HG02588 (cell line): ENCODE measurements around the gene SENP7.
A peak's percentile ranks its signal among the peaks of the same experiment; 100 is the strongest.
"Not testable (repeated sequence)": the region's sequence is repeated elsewhere in the genome, so short reads cannot be mapped to it uniquely, and the experiment has no call there.

Experiments
- ATAC-seq: cut with Tn5 transposase; IDR thresholded peaks from one replicate; pipeline ENCODE4 v1.9.1; 2021; ENCODE audit warnings: mild to moderate bottlenecking, moderate library complexity; ENCODE audit not compliant: unreplicated experiment

The SENP7 gene

DNA sequence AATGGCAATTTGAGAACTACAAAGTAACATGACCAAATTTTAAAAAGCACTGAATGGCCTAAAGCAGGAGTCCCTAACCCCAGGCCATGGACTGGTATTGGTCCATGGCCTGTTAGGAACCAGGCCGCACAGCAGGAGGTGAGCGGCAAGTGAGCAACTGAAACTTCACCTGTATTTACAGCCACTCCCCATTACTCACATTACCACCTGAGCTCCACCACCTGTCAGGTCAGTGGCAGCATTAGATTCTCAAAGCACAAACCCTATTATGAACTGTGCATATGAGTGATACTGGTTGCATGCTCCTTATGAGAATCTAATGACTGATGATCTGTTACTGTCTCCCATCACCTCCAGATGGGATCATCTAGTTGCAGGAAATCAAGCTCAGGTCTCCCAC is 48.8 kb downstream of the SENP7 start:
- no peak for ATAC-seq

DNA sequence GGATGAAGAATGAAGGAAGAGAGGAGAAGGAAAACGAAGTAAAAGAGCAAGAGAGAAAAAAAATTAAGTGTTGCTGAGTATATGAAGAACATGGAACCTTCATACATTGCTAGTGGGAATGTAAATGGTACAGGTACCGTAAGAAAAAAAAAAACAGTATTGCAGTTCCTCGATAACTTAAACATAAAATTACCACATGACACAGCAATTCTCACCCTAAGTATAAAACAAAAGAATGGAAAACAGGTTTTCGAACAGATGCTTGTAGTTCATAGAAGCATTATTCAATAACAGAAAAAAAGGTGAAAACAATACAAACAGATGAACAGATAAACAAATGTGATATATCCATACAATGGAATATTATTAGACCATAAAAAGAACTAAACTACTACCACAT is 51.6 kb downstream of the SENP7 start:
- ATAC-seq: no peak

DNA sequence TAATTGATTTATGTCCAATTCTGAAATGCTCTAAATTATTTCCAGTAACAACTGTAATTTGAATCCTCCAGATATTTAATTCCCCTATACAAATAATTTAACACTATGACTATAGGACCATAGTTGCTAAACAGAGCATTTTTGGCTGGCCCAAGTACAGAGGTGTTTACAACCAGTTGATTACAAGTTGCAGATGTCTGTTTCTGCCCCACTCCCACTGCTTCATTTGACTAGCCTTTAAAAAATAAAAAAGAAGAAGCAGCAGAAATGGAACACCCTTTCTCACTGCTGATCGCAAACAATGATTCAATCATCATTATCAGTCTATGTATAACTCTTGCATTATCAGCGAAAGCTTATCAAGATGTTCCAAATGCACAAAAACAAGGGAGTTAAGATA is 54.6 kb downstream of the SENP7 start:
- ATAC-seq: no peak

DNA sequence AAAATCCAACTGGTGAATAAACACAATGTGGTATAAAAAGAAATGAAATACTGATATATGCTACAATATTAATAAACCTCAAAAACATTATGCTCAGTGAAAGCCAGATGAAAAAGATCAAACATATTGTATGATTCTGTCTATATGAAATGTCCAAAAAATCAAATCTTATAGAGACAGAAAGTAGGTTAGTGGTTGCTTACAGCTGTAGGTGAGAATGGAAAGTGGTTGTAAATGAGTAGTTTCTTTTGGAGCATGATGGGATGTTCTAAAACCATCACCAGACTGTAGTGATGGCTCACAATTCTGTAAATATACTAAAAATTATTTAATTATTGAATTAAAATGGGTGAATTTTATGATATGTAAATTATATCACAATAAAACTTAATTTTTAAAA is 58.4 kb downstream of the SENP7 start:
- ATAC-seq: no peak

DNA sequence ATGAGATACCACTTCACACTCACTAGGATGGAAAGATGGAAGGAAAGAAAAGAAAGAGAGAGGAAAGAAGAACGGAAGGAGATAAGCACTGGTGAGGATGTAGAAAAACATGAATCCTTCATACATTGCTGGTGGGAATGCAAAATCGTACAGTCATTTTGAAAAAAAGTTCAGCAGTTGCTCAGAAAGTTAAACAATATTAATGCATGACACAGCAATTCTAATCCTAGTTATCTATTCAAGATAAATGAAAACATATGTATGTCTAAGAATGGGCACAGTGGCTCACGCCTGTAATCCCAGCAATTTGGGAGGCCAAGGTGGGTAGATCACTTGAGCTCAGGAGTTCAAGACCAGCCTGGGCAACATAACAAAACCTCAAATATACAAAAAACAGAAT is 59.1 kb downstream of the SENP7 start:
- ATAC-seq: no peak

DNA sequence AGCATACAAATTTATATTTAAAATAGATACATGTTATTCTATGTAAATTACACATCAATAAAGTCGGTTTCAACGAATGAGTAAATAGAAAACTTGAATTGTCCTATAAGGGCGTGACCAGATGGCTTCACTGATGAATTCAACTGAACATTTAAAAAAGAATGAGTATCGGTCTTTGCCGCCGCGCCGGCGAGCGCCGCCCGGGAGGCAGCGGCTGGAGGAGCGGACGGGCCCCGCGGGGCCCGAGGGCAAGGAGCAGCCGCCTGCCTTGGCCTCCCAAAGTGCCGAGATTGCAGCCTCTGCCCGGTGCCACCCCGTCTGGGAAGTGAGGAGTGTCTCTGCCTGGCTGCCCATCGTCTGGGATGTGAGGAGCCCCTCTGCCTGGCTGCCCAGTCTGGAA is 74.4 kb downstream of the SENP7 start:
- not testable (repeated sequence) for ATAC-seq

DNA sequence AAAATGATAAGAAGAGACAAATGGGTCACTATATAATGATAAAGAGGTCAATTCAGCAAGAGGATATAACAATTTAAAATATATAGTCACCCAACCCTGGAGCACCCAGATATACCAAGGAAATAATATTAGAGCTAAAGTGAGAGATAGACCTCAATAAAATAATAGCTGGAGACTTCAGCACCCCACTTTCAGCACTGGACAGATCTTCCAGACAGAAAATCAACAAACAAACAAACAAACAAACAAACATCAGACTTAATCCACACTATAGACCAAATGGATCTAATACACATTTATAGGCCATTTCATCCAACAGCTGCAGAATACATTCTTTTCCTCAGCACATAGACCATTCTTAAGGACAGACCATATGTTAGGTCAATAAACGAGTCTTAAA is 79.4 kb downstream of the SENP7 start:
- ATAC-seq: no peak

DNA sequence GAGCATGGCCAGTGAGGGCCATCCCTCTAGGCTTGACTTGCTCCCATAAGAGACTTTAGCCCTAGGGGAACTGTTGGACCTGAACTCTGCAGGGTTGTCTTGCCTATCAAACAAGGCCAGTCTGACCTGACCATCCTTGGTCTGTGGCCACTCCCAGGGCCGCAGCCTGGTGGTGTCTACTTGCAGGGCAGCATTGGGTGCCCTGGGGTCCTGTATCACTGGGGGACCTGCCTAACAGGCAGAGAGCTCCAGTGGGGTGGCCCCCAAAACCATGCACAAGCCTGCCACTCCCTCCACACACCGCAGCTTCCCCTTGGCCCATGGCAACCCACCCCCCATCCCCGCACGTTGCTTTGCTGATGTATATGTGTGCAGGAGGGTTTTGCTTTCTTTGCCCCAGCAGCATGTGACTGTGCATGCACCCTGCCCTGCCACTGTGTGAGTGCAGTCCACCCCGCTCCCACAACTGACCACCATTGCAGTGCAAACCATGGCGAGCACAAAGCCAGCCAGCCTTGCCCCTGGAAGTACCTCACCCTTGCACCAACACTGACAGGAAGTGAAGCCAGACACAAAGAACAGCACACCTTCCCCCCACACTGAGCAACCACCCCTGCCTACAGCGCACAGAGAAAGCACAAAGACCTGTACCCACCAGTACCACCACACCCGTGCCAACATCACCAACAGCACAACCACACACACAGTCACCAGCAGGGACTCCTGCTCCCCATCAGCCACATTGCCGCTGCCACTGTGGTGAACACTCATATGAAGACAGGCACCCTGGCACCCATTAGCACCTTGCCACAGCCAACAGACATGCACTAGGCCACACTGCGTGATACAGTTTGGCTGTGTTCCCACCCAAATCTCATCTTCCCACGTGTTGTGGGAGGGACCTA is 88.8 kb downstream of the SENP7 start:
- no peak for ATAC-seq

DNA sequence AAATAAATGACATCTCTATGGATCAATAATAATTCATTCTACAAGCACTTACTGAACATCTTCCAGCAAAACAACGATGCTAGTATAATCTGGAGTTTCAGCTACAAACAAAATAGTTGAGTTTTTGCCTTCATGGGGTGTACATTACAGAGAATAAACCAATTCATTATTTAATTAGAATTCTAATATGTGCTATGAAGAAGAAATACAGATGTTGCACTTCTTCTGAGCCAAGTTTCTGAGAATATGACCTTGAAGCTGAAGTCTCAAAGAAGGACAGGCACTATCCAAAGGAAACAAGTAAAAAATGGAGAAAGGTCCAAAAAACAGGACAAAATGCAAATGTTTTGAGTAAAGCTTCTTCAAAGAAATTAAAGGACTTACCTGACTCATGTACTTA is 94.2 kb downstream of the SENP7 start:
- ATAC-seq: no peak

DNA sequence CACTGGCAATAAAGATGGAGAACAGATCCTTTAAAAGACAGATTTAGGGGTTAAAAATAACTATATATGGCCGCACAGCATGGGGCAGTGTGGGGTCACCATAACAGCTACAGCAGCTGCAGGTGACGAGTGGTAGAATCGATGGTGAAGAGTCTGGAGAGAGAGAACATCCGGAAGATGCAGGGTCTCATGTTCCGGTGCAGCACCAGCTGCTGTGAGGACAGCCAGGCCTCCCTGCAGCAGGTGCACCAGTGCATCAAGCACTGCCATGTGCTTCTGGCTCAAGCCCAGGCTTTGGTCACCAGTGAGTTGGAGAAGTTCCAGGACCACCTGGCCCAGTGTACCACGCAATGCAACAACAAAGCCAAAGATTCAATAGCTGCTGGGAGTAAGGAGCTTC is 98.9 kb downstream of the SENP7 start:
- no peak for ATAC-seq

DNA sequence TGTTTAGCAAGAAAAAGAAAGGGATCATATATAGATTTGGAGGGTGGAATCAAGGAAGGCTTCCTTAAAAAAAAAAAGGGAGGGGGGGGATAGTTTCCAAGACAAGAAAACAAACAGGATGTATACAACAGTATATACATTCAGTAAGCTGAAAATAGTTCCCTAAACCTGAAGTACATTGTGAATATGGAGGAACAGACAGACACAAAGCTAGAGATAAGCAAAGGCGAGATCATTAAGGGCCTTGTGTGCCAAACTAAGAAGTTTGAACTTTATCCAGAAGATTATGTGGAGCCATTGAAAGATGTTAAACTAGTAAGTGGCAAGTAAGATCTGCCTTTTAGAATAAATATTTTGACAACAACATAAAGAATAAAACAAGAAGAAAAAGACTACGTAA is 99.4 kb downstream of the SENP7 start:
- ATAC-seq: no peak

DNA sequence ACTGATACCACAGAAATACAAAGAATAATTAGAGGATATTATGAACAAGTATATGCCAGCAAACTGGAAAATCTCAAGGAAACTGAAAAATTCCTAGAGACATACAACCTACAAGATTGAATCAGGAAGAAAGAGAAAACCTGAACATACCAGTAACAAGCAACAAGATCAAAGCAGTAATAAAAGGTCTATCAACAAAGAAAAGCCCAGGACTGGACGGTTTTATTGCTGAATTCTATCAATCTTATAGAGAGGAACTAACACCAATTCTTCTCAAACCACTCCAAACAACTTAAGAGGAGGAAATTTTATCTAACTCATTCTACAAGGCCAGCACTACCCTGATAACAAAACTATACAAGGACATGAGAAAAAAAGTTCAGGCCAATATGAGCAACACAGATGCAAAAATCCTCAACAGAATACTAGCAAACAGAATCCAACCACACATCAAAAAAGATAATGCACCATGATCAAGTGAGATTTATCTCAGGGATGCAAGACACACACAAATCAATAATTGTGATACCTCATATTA is 121.5 kb downstream of the SENP7 start:
- ATAC-seq: no peak

DNA sequence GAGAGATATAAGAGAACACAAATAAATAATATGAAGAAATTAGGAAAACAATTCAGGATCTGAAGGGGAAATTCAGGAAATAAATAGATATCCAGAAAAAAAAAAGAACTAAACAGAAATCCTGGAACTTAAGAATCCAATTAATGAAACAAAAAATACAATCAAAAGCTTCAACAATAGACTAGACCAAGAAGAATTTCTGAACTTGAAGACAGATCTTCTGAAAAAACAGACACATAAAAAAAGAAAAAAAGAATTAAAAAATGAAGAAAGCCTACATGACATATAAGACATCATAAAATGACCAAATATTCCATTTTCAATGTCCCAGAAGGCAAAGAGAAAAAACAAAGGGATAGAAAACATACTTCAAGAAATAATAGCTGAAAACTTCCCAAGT is 124.3 kb downstream of the SENP7 start:
- no peak for ATAC-seq

DNA sequence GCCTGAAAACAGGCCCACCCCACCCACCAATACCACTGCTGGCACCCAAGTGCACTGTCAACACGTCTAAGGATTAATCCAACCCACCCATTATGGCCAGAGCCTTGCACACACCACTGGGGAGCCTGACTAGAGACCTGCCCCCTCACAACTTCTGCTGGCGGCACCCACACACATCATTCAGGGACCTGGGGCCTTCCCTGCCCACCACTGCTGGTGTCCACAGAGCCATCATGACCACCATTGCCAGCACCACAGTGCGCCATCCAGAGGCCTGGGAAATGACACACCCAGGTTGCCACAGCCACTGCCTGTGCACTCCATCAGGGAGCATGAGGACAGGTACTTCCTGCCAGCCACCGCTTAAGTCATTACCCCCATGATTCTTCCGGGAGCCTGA is 125.7 kb downstream of the SENP7 start:
- ATAC-seq: no peak

DNA sequence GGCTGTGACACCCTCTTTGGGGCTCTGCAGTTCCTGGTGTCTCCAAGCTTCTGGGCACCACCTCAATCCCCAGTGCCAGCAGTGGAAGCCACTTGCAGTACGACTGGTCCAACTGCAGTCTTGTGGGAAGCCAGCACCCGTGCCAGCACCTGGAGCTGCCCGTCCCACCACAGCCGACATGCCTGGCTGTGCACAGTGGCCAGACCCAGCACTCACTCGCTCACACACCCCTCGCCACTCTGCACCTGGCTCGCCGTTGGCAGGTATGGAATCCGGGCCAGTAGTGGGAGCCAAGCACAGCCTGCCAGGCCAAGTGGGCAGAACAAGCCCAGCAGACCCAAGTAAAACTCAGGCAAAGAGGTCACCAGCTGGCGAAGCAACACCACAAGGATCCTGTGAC is 128.6 kb downstream of the SENP7 start:
- ATAC-seq: no peak

DNA sequence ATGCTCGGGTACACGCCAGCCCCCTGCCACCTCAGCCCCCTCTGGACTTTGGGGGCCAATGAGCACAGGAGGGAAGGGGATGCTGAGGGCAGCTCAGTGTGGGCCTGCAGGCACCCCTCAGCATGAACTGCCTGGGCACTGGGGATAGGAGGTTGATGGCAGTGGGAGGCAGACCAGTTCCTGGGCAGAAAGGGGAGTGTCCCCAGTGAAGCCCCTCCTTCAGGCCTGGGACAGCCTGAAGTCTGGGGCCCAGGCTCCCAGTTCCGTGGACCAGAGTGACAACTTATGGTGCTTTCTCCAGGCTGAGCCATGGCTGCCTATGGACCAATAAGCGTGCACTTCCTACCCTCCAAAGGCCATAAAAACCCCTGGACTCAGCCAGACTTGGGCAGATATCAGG is 129.4 kb downstream of the SENP7 start:
- ATAC-seq: no peak

DNA sequence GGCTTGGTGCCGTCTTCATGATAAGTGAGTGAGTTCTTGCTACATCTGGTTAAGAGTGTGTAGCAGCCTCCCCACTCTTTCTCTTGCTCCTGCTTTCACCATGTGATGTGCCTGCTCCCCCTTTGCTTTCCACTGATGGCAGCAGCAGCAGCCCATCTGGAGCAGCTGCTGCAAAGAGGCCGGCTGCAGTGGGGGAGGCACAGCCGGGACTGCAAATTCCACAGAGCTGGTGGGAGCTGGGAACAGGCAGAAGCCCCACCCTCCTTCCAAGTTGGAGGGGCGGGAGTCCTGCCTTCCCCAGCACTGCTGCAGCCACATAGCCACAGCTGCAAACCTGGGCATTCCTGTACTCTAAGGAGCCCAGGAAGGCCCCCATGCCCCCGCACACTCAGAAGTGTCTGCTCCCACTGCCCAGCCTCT is 129.8 kb downstream of the SENP7 start:
- ATAC-seq: no peak

DNA sequence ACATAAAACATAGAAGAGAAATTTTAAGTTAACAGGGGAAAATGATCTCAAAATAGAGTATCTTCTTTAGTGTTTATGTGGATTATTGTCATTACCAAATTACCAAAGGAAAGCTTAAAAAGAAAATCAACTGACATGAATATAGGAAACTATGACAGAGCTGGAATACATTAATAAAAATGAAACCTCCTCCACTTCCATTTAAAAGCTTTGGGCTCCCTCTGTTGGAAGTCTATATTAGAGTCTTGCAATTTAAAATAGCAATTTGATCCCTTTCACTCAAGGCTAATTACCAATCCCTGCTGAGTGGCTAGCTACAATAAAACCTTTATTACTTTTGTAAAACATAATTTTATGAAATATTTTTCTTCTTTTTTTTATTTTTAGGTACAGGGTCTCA is 131.2 kb downstream of the SENP7 start:
- no peak for ATAC-seq

DNA sequence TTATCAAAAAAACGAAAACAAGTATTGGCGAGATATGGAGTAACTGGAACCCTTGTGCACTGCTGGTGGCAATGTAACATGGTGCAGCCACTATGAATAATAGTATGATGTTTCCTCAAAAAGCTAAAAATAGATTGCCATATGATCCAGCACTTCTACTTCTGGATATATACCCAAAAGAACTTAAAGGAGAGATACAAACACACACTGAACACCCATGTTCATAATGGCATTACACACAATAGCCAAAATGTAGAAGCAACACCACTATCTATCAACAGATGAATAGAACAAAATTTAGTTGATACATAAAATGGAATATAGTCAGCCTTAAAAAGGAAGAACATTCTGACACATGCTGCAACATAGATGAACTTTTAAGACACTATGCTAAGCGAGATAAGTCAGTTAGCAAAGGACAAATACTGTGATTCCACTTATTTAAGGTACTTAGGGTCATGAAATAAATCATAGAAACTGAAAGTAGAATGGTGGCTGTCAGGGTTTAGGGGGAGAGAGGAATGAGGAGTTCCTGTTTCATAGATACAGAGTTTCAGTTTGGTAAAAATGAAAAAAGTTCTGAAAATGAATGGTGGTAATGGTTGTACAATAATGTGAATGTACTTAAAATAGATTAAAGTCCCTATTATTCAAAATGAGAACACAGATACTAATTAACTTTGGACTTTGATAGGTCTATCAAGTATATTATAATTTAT is 133.2 kb downstream of the SENP7 start:
- ATAC-seq: peak; percentile 97

DNA sequence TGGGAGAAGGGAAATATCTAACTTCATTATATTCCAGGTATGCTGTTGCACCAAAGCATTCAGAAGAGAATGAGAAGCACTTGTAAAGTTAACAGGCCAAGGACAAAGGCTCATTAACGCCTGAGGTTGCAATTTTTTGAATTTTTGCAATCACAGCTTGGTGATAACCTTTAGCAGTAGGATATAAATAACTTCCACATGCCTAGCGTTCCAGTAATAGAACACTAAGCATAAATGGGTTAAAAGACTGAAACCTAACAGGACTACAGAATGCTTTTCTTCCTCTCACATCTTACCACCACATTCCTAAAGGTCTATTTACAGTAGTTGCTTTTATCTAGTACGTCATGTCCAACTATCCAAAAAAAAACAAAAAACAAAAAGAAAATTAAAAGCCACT is 135.2 kb downstream of the SENP7 start:
- ATAC-seq: no peak

DNA sequence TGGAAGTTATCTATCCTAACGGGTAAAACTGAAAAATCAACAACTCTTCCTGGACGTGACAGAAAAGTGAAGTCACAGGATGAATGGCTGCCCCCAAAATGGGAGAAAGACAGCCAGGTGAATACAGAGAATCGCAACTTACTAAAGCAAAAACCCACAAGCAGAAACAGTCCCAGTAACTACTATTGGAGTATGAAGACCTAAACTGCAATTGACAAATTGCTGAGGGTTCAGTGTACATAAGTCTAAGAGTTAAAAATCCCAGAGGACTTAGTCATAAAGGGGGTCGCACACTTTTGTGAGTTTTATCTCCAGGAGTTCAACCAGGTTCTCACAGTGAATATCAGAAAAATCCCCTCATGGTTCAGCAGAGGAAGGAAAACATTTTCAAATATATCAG is 135.8 kb downstream of the SENP7 start:
- no peak for ATAC-seq

DNA sequence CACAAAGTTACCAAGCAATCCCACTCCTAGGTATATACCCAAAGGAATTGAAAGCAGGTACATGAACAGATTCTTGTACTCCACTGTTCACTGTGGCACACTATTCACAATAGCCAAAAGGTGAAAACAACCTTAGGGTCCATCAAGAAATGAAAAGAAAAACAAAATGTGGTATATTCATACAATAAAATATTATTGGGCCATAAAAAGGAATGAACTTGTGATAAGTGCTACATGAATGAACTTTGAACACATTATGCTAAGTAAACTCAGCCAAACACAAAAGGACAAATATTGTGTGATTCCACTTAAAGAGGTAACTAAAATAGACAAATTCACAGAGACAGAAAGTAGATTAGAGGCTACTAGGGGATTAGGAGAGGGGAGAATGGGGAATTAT is 137.4 kb downstream of the SENP7 start:
- ATAC-seq: no peak
